ENCODE measurements around the gene SPSB1.

DNA sequence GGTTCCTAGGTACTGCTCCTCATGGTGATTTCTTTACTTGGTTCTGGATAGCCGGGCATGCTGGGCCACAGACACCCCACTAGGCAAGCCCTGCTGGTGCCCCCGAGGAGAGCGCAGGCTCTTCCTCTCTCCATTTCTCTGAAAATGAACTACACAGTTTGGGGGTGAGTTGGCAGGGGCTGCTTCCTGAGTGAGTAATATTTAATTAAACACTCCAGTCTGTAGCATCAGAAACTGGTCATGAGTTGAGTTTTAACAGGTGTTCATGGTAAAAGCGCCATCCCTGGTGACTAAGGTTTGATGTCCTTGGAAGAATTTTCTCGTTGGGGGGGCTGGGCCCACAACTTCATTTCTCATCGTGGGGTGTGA, 1.7 kb downstream of the SPSB1 start:
- TF ChIP-seq, protein P1, sequence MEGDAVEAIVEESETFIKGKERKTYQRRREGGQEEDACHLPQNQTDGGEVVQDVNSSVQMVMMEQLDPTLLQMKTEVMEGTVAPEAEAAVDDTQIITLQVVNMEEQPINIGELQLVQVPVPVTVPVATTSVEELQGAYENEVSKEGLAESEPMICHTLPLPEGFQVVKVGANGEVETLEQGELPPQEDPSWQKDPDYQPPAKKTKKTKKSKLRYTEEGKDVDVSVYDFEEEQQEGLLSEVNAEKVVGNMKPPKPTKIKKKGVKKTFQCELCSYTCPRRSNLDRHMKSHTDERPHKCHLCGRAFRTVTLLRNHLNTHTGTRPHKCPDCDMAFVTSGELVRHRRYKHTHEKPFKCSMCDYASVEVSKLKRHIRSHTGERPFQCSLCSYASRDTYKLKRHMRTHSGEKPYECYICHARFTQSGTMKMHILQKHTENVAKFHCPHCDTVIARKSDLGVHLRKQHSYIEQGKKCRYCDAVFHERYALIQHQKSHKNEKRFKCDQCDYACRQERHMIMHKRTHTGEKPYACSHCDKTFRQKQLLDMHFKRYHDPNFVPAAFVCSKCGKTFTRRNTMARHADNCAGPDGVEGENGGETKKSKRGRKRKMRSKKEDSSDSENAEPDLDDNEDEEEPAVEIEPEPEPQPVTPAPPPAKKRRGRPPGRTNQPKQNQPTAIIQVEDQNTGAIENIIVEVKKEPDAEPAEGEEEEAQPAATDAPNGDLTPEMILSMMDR (IDR thresholded peaks at IDR 0.05; ENCODE audit: low read length), result no peak
- TF ChIP-seq EZH2phosphoT487 (IDR thresholded peaks at IDR 0.05; ENCODE audit: low read length), result no peak
- TF ChIP-seq EZH2 (optimal IDR thresholded peaks at IDR 0.05; ENCODE audit: low read depth, low read length), result no peak
